ENCODE results near the gene C7orf25. TPM values are rescaled to one million over a fixed set of nuclear protein-coding genes. Genes with fewer than 3 reads are reported as not detected.

C7orf25 gene
- 9.5 TPM for polyA plus RNA-seq (ENCODE audit: insufficient read length)
- long read RNA-seq, donor 1, transcript C7orf25-201 (2 exons, 2,451 nt): major isoform, 12 of 17 reads
- long read RNA-seq, donor 1, partial matches to known transcripts: 0 of 17 reads
- long read RNA-seq, donor 1, other reads (novel, unspliced or antisense): 0 of 17 reads
- long read RNA-seq, donor 2, transcript C7orf25-201 (2 exons, 2,451 nt): major isoform, 5 of 5 reads
- long read RNA-seq, donor 2, partial matches to known transcripts: 0 of 5 reads
- long read RNA-seq, donor 2, other reads (novel, unspliced or antisense): 0 of 5 reads
- long read RNA-seq, donor 3, transcript C7orf25-201 (2 exons, 2,451 nt): major isoform, 8 of 9 reads
- long read RNA-seq, donor 3, partial matches to known transcripts: 0 of 9 reads
- long read RNA-seq, donor 3, other reads (novel, unspliced or antisense): 0 of 9 reads
- long read RNA-seq, donor 4, partial matches to known transcripts: 0 of 1 reads
- long read RNA-seq, donor 4, other reads (novel, unspliced or antisense): 0 of 1 reads
- long read RNA-seq, donor 5, transcript C7orf25-201 (2 exons, 2,451 nt): major isoform, 17 of 18 reads
- long read RNA-seq, donor 5, partial matches to known transcripts: 0 of 18 reads
- long read RNA-seq, donor 5, other reads (novel, unspliced or antisense): 0 of 18 reads
- long read RNA-seq, donor 6, transcript C7orf25-201 (2 exons, 2,451 nt): major isoform, 7 of 8 reads
- long read RNA-seq, donor 6, partial matches to known transcripts: 0 of 8 reads
- long read RNA-seq, donor 6, other reads (novel, unspliced or antisense): 0 of 8 reads
- long read RNA-seq, donor 7, transcript C7orf25-201 (2 exons, 2,451 nt): major isoform, 13 of 17 reads
- long read RNA-seq, donor 7, partial matches to known transcripts: 0 of 17 reads
- long read RNA-seq, donor 7, other reads (novel, unspliced or antisense): 0 of 17 reads
- long read RNA-seq, donor 8, partial matches to known transcripts: 0 of 3 reads
- long read RNA-seq, donor 8, other reads (novel, unspliced or antisense): 0 of 3 reads

- peak; percentile 93 for DNase-seq
These were observed at the start of gene C7orf25 for GRCh38 chr7:42911454-42912447. Gene C7orf25, minus strand, starts transcription at chr7:42912070. Its CDS starts 1,170 bp downstream, at chr7:42910900.

GRCh38 chr7:42961170-42961569 lies 49.3 kb upstream of the C7orf25 start:
- no peak for DNase-seq

GRCh38 chr7:42960762-42961161 lies 48.9 kb upstream of the C7orf25 start:
- no peak for DNase-seq

GRCh38 chr7:42959549-42959948 lies 47.7 kb upstream of the C7orf25 start:
- DNase-seq: no peak

GRCh38 chr7:42956062-42956461 lies 44.2 kb upstream of the C7orf25 start:
- no peak for DNase-seq

- DNase-seq: no peak
These were observed 42.1 kb upstream of the C7orf25 start for GRCh38 chr7:42953994-42954393.

GRCh38 chr7:42952328-42952727 lies 40.5 kb upstream of the C7orf25 start:
- no peak for DNase-seq

GRCh38 chr7:42950417-42950816 lies 38.5 kb upstream of the C7orf25 start:
- DNase-seq: no peak

- no peak for DNase-seq
These were observed 35.7 kb upstream of the C7orf25 start for GRCh38 chr7:42947521-42947920.

- no peak for DNase-seq
These were observed 34.7 kb upstream of the C7orf25 start for GRCh38 chr7:42946627-42946950.

- no peak for DNase-seq
These were observed 34.2 kb upstream of the C7orf25 start for GRCh38 chr7:42945821-42946626.

GRCh38 chr7:42940985-42941847 lies 29.3 kb upstream of the C7orf25 start:
- DNase-seq: peak; percentile 84

GRCh38 chr7:42939457-42940240 lies 27.8 kb upstream of the C7orf25 start:
- DNase-seq: no peak

GRCh38 chr7:42935861-42936260 lies 24.0 kb upstream of the C7orf25 start:
- no peak for DNase-seq

GRCh38 chr7:42934291-42934690 lies 22.4 kb upstream of the C7orf25 start:
- DNase-seq: no peak

- DNase-seq: peak; percentile 55
These were observed 21.1 kb upstream of the C7orf25 start for GRCh38 chr7:42932811-42933591.

GRCh38 chr7:42931834-42932651 lies 20.2 kb upstream of the C7orf25 start, which contains the start of the genes MRPL32 and PSMA2:
Gene MRPL32, plus strand, starts transcription at chr7:42932376. Its CDS starts 11 bp downstream, at chr7:42932387.
Gene PSMA2, minus strand, starts transcription at chr7:42932174. Its CDS starts 16 bp downstream, at chr7:42932158.
- DNase-seq: peak; percentile 98
